HL-60 (cell line): ENCODE results near the gene GRID1.
"Not testable (repeated sequence)": the region's sequence is repeated elsewhere in the genome, so short reads cannot be mapped to it uniquely, and the experiment has no call there.

Experiments
- DNase-seq, 2 experiments: peaks; one replicate each; pipeline ENCODE4 v3.0.0-alpha.2; 2010 to 2020; ENCODE audit warnings: low read depth in 1 of 2, low spot score in 1 of 2
- H3K27ac ChIP-seq: fragments of 250-450 bp; sonication (Bioruptor Pico); replicated peaks from 2 replicates; pipeline ENCODE4 v1.5.1; 2020; ENCODE audit warnings: mild to moderate bottlenecking, moderate library complexity
- H3K27me3 ChIP-seq: fragments of 250-450 bp; sonication (Bioruptor Pico); 2 replicates; pipeline ENCODE4 v1.5.1; 2021; ENCODE audit warnings: mild to moderate bottlenecking, moderate library complexity; ENCODE audit not compliant: insufficient read depth, poor library complexity, severe bottlenecking
- H3K4me3 ChIP-seq: replicated peaks from 2 replicates; pipeline ENCODE4 v1.5.1; 2011; ENCODE audit warnings: mild to moderate bottlenecking, control low read depth, low read length; ENCODE audit not compliant: insufficient read depth
- GABPA ChIP-seq: IDR thresholded peaks from 2 replicates; pipeline ENCODE4 v1.6.1; 2012; ENCODE audit warnings: low read depth
- POLR2AphosphoS5 ChIP-seq: IDR thresholded peaks from 2 replicates; pipeline ENCODE4 v1.6.1; 2012; ENCODE audit warnings: low read depth
- SPI1 ChIP-seq: IDR thresholded peaks from 2 replicates; pipeline ENCODE4 v1.6.1; 2012; ENCODE audit warnings: low read depth, mild to moderate bottlenecking, borderline replicate concordance
- TF ChIP-seq, protein P1 (sequence below): IDR thresholded peaks from 2 replicates; pipeline ENCODE4 v1.6.1; 2012; ENCODE audit warnings: low read depth; ENCODE audit not compliant: insufficient replicate concordance
- TF ChIP-seq, protein P2 (sequence below): IDR thresholded peaks from one replicate; pipeline ENCODE4 v1.5.1; 2011; ENCODE audit warnings: low read length, control low read depth, inconsistent platforms; ENCODE audit not compliant: insufficient read depth

Gene GRID1

DNA sequence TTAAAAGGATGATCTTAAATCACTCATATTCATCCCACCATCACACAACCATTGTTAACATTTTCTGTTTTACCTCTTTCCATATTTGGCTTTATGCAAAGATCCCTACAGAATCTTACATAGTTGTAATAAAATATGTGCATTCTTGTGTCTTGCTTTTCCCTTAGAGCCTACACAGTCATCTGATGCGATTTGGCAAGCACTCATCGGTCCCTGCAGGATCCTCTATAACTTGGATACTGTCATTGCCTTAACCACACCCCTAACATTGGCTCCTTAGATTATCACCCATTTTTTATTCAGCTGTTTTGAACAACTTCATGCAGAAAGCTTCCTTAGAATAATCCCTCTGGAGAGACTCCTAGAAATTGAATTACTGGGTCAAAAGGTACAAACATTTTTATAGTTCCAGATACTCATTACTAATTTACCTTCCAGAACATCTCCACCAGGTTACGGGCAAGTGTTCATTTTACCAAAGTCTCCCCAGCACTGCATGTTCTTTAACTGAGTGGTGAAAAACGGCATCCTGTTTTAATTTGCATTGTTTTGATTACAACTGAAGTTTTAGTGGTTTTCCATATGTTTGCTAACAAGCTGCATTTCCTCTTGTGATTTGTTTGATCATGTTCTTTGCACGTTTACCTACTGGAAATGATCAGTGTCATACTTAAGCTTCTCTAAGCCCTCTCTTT is 268.3 kb downstream of the GRID1 start:
- no peak for DNase-seq
- TF ChIP-seq, protein P1, sequence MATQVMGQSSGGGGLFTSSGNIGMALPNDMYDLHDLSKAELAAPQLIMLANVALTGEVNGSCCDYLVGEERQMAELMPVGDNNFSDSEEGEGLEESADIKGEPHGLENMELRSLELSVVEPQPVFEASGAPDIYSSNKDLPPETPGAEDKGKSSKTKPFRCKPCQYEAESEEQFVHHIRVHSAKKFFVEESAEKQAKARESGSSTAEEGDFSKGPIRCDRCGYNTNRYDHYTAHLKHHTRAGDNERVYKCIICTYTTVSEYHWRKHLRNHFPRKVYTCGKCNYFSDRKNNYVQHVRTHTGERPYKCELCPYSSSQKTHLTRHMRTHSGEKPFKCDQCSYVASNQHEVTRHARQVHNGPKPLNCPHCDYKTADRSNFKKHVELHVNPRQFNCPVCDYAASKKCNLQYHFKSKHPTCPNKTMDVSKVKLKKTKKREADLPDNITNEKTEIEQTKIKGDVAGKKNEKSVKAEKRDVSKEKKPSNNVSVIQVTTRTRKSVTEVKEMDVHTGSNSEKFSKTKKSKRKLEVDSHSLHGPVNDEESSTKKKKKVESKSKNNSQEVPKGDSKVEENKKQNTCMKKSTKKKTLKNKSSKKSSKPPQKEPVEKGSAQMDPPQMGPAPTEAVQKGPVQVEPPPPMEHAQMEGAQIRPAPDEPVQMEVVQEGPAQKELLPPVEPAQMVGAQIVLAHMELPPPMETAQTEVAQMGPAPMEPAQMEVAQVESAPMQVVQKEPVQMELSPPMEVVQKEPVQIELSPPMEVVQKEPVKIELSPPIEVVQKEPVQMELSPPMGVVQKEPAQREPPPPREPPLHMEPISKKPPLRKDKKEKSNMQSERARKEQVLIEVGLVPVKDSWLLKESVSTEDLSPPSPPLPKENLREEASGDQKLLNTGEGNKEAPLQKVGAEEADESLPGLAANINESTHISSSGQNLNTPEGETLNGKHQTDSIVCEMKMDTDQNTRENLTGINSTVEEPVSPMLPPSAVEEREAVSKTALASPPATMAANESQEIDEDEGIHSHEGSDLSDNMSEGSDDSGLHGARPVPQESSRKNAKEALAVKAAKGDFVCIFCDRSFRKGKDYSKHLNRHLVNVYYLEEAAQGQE: no peak
- TF ChIP-seq, protein P2, sequence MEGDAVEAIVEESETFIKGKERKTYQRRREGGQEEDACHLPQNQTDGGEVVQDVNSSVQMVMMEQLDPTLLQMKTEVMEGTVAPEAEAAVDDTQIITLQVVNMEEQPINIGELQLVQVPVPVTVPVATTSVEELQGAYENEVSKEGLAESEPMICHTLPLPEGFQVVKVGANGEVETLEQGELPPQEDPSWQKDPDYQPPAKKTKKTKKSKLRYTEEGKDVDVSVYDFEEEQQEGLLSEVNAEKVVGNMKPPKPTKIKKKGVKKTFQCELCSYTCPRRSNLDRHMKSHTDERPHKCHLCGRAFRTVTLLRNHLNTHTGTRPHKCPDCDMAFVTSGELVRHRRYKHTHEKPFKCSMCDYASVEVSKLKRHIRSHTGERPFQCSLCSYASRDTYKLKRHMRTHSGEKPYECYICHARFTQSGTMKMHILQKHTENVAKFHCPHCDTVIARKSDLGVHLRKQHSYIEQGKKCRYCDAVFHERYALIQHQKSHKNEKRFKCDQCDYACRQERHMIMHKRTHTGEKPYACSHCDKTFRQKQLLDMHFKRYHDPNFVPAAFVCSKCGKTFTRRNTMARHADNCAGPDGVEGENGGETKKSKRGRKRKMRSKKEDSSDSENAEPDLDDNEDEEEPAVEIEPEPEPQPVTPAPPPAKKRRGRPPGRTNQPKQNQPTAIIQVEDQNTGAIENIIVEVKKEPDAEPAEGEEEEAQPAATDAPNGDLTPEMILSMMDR: no peak
- TF ChIP-seq SPI1 (no peak), POLR2AphosphoS5 (no peak), GABPA (no peak)
- H3K4me3 ChIP-seq: no peak overlapping the region
- no peak overlapping the region for H3K27ac ChIP-seq
- no peaks in the 10 kb centered on the region for H3K27me3 ChIP-seq

DNA sequence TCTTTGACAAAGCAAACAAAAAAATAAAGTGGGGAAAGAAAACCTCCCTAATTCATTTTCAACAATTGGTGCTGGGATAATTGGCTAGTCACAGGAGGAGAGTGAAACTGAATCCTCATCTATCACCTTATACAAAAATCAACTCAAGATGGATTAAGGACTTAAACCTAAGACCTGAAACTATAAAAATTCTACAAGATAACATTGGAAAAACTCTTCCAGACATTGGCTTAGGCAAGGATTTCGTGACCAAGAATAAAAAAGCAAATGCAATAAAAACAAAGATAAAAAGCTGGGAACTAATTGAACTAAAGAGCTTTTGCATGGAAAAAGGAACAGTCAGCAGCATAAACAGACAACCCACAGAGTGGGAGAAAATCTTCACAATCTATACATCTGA is 271.5 kb downstream of the GRID1 start:
- DNase-seq, H3K27me3 ChIP-seq, H3K27ac ChIP-seq, H3K4me3 ChIP-seq: not testable (repeated sequence)

DNA sequence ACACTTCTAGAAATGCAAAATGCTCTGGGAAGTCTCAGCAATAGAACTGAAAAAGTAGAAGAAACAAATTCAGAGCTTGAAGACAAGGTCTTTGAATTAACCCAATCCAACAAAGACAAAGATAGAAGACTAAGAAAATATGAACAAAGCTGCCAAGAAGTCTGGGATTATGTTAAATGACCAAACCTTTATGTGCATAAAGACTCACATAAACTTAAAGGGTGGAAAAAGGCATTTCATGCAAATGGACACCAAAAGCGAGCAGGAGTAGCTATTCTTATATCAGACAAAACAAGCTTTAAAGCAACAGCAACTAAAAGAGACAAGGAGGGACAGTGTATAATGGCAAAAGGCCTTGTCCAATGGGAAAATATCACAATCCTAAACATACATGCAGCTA is 274.3 kb downstream of the GRID1 start:
- not testable (repeated sequence) for H3K4me3 ChIP-seq, H3K27ac ChIP-seq, DNase-seq, H3K27me3 ChIP-seq

DNA sequence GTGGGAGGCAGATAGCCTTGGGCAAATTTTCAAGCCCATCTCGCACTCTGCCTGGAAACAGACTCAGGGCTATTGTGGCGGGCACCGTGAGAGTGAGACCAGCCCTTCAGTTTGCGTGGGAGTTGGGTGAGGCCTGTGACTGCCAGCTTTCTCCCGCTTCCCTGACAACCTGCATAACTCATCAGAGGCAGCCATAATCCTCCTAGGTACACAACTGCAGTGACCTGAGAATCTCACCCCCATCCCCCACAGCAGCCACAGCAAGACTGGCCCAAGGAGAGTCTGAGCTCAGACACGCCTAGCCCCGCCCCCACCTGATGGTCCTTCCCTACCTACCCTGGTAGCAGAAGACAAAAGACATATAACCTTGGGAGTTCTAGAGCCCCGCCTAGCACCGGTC is 275.4 kb downstream of the GRID1 start:
- no peak for TF ChIP-seq GABPA
- TF ChIP-seq, protein P2: no peak
- TF ChIP-seq POLR2AphosphoS5: no peak
- TF ChIP-seq, protein P1: no peak
- no peak for TF ChIP-seq SPI1
- no peak for DNase-seq
- peaks cover 2% of the 10 kb centered on the region for H3K27me3 ChIP-seq
- H3K27ac ChIP-seq: no peak overlapping the region
- no peak overlapping the region for H3K4me3 ChIP-seq

DNA sequence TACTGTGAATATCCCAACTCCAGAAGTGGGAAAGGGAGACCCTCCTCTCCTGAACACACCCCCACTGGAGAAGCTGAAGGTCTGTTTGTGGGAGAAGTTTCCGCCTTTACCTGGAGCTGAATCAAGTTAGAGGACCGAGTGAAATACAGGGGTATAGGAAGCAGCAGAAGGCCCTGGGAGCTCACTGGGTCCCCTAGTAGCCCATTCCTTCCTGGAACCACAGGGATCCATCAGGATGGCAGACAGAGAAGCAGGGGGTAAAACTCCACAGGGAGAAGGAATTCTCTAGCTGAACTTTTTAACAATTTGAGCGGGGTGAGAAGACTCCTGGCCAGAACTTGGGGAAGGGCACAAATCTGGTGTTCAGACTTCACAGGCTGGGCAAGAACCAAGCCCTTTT is 275.8 kb downstream of the GRID1 start:
- H3K4me3 ChIP-seq: no peak overlapping the region
- H3K27me3 ChIP-seq: peaks cover 2% of the 10 kb centered on the region
- DNase-seq: no peak
- TF ChIP-seq, protein P1: no peak
- no peak for TF ChIP-seq SPI1
- TF ChIP-seq, protein P2: no peak
- TF ChIP-seq GABPA: no peak
- no peak for TF ChIP-seq POLR2AphosphoS5
- H3K27ac ChIP-seq: no peak overlapping the region
